GM23338 (cell line): ENCODE data around the gene EIF2B1.
"Not testable (repeated sequence)": the region's sequence is repeated elsewhere in the genome, so short reads cannot be mapped to it uniquely, and the experiment has no call there.

Experiments used
- CREB1 ChIP-seq: fragments of 250-450 bp; sonication (Bioruptor Pico); IDR thresholded peaks from 2 replicates; pipeline ENCODE4 v1.5.0; 2020; ENCODE audit warnings: low read depth, mild to moderate bottlenecking, moderate library complexity
- CTCF ChIP-seq, 2 experiments: fragments of 200-600 bp in 1 of 2; sonication (generic) in 1 of 2; conservative IDR thresholded peaks; 2 replicates each; pipeline versions ENCODE4 v1.5.1 to v1.6.1; 2016 to 2017; ENCODE audit warnings: antibody characterized with exemption in 2 of 2, low read depth in 2 of 2, mild to moderate bottlenecking in 2 of 2, moderate library complexity in 1 of 2
- ETS1 ChIP-seq: IDR thresholded peaks from 2 replicates; pipeline ENCODE4 v1.6.1; 2016; ENCODE audit warnings: antibody characterized with exemption
- EZH2 ChIP-seq: fragments of 200-600 bp; sonication (generic); IDR thresholded peaks from one replicate; pipeline ENCODE4 v1.8.0; 2017; ENCODE audit warnings: antibody characterized with exemption, mild to moderate bottlenecking, low read depth; ENCODE audit not compliant: unreplicated experiment
- EZH2phosphoT487 ChIP-seq: fragments of 200-600 bp; sonication (generic); IDR thresholded peaks from one replicate; pipeline ENCODE4 v1.8.1; 2018; ENCODE audit warnings: antibody characterized with exemption; ENCODE audit not compliant: unreplicated experiment
- JUNB ChIP-seq: IDR thresholded peaks from one replicate; pipeline ENCODE4 v1.6.1; 2016; ENCODE audit warnings: antibody characterized with exemption; ENCODE audit not compliant: unreplicated experiment
- NANOG ChIP-seq: IDR thresholded peaks from 2 replicates; pipeline ENCODE4 v1.6.1; 2016; ENCODE audit warnings: antibody characterized with exemption, borderline replicate concordance
- POLR2AphosphoS5 ChIP-seq: IDR thresholded peaks from 2 replicates; pipeline ENCODE4 v1.6.1; 2016; ENCODE audit warnings: antibody characterized with exemption, low read depth
- REST ChIP-seq: IDR thresholded peaks from one replicate; pipeline ENCODE4 v1.6.1; 2018; ENCODE audit warnings: antibody characterized with exemption; ENCODE audit not compliant: unreplicated experiment
- ZNF114 ChIP-seq: fragments of 250-450 bp; sonication (Bioruptor Pico); IDR thresholded peaks from 2 replicates; pipeline ENCODE4 v1.5.0; 2020; ENCODE audit warnings: mild to moderate bottlenecking, moderate library complexity

GRCh38 chr12:123578829-123579228 lies 54.7 kb downstream of the EIF2B1 start:
- TF ChIP-seq CTCF (conservative IDR thresholded peaks at IDR 0.05; ENCODE audit: low read depth in 2 of 2); REST; POLR2AphosphoS5; EZH2; EZH2phosphoT487; JUNB; NANOG; ETS1; ZNF114 (CRISPR knock-in tag); CREB1: not testable (repeated sequence)
